ENCODE results near the gene PITPNB.

GRCh38 chr22:27843441-27843840 lies 75.6 kb downstream of the PITPNB start:
- no peak for TF ChIP-seq POLR2AphosphoS5 (IDR thresholded peaks at IDR 0.05; ENCODE audit: low read depth, low read length)
- no peak for TF ChIP-seq YY1 (IDR thresholded peaks at IDR 0.05; ENCODE audit: extremely low read depth, insufficient replicate concordance, low read depth, low read length)
- TF ChIP-seq, protein P1, sequence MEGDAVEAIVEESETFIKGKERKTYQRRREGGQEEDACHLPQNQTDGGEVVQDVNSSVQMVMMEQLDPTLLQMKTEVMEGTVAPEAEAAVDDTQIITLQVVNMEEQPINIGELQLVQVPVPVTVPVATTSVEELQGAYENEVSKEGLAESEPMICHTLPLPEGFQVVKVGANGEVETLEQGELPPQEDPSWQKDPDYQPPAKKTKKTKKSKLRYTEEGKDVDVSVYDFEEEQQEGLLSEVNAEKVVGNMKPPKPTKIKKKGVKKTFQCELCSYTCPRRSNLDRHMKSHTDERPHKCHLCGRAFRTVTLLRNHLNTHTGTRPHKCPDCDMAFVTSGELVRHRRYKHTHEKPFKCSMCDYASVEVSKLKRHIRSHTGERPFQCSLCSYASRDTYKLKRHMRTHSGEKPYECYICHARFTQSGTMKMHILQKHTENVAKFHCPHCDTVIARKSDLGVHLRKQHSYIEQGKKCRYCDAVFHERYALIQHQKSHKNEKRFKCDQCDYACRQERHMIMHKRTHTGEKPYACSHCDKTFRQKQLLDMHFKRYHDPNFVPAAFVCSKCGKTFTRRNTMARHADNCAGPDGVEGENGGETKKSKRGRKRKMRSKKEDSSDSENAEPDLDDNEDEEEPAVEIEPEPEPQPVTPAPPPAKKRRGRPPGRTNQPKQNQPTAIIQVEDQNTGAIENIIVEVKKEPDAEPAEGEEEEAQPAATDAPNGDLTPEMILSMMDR (IDR thresholded peaks at IDR 0.05 in 2 of 3, conservative IDR thresholded peaks at IDR 0.05 in 1 of 3; ENCODE audit: borderline replicate concordance in 1 of 3, insufficient read depth in 1 of 3, low read depth in 2 of 3, low read length in 2 of 3) = no peak
- no peak for TF ChIP-seq EZH2 (IDR thresholded peaks at IDR 0.05)
- TF ChIP-seq POLR2A (IDR thresholded peaks at IDR 0.05; ENCODE audit: borderline replicate concordance, extremely low read depth, insufficient read depth, insufficient read length) = no peak
- no peak for TF ChIP-seq RAD21 (IDR thresholded peaks at IDR 0.05; ENCODE audit: low read depth)
- no peak for TF ChIP-seq EGR1 (IDR thresholded peaks at IDR 0.05; ENCODE audit: low read depth)
- TF ChIP-seq JUND (IDR thresholded peaks at IDR 0.05) = no peak
- TF ChIP-seq ZBTB33 (IDR thresholded peaks at IDR 0.05; ENCODE audit: extremely low read depth, insufficient replicate concordance, low read length) = no peak
- TF ChIP-seq EZH2phosphoT487 (IDR thresholded peaks at IDR 0.05; ENCODE audit: borderline replicate concordance) = no peak

Data from HCT116 (cell line).